NCI-H526 treated with DMSO at 0.1 percent for 48 hours (cell line): ENCODE results near the gene JPH4.
"Not testable (repeated sequence)": the region's sequence is repeated elsewhere in the genome, so short reads cannot be mapped to it uniquely, and the experiment has no call there.

Experiments
- DNase-seq: peaks from one replicate; lab custom pipeline; 2025; lab: John Stamatoyannopoulos, UW

Gene JPH4

GRCh38 chr14:23578560-23579310, at the start of gene JPH4:
Gene JPH4, minus strand, starts transcription at chr14:23578790. Its CDS starts 1,337 bp downstream, at chr14:23577453.
- no peak for DNase-seq

- DNase-seq, result no peak
These were observed 49.4 kb upstream of the JPH4 start for GRCh38 chr14:23627961-23628360.

GRCh38 chr14:23626946-23627345, 48.4 kb upstream of the JPH4 start:
- no peak for DNase-seq

GRCh38 chr14:23624830-23625404, 46.3 kb upstream of the JPH4 start:
- DNase-seq, result no peak

GRCh38 chr14:23623962-23624361, 45.4 kb upstream of the JPH4 start:
- DNase-seq, result no peak

- DNase-seq, result no peak
These were observed 44.4 kb upstream of the JPH4 start for GRCh38 chr14:23622990-23623389.

- DNase-seq, result no peak
These were observed 43.5 kb upstream of the JPH4 start for GRCh38 chr14:23621932-23622730.

GRCh38 chr14:23621204-23621931, 42.8 kb upstream of the JPH4 start:
- no peak for DNase-seq

GRCh38 chr14:23620177-23620702, 41.6 kb upstream of the JPH4 start:
- no peak for DNase-seq

GRCh38 chr14:23618415-23618988, 39.9 kb upstream of the JPH4 start:
- no peak for DNase-seq

- no peak for DNase-seq
These were observed 38.9 kb upstream of the JPH4 start for GRCh38 chr14:23617539-23617938.

- no peak for DNase-seq
These were observed 37.3 kb upstream of the JPH4 start for GRCh38 chr14:23615856-23616255.

- no peak for DNase-seq
These were observed 35.8 kb upstream of the JPH4 start for GRCh38 chr14:23614395-23614828.

GRCh38 chr14:23613242-23614070, 34.9 kb upstream of the JPH4 start:
- DNase-seq, result peak; percentile 68

GRCh38 chr14:23612802-23613201, 34.2 kb upstream of the JPH4 start:
- DNase-seq, result no peak

GRCh38 chr14:23612354-23612732, 33.8 kb upstream of the JPH4 start:
- DNase-seq, result no peak

GRCh38 chr14:23610815-23611289, 32.3 kb upstream of the JPH4 start:
- DNase-seq, result no peak

- no peak for DNase-seq
These were observed 31.7 kb upstream of the JPH4 start for GRCh38 chr14:23610090-23610814.

- not testable (repeated sequence) for DNase-seq
These were observed 31.0 kb upstream of the JPH4 start for GRCh38 chr14:23609411-23610089.
